HG03139 (cell line): Measurements from ENCODE around the gene RTP5.
"Not testable (repeated sequence)": the region's sequence is repeated elsewhere in the genome, so short reads cannot be mapped to it uniquely, and the experiment has no call there.

Experiments used
- ATAC-seq: cut with Tn5 transposase; IDR thresholded peaks from one replicate; pipeline ENCODE4 v1.9.1; 2021; ENCODE audit not compliant: unreplicated experiment

The RTP5 gene

GRCh38 chr2:241869087-241869961 is at the start of gene RTP5:
Gene RTP5 (plus strand): TSS chr2:241869729. CDS start chr2:241869757, 28 bp downstream.
- no peak for ATAC-seq

DNA sequence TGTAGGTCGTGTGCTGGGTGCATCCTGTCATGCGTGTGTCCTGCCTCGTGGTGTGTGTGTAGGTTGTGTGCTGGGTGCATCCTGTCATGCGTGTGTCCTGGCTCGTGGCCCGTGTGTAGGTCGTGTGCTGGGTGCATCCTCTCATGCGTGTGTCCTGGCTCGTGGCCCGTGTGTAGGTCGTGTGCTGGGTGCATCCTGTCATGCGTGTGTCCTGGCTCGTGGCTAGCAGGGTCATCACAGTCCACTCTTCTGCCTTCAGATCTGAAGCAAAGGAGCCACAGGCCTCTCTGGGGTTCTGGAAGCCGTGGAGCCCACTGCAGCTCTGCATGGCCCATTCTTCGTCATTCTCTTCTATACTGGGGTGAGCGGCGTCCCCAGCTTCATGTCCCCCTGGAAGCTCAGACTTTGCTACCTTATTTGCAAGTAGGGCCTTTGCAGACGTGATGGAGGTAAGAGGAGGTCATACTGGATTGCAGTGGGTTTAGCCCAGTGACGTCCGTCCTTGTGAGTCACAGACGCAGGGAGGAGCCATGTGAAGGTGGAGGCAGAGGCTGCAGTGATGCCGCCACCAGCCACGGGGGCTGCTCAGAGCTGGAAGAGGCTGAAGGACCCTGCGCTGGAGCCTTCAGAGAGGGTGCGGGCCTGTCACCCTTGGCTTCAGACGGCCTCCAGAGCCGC is 49.4 kb upstream of the RTP5 start:
- not testable (repeated sequence) for ATAC-seq

DNA sequence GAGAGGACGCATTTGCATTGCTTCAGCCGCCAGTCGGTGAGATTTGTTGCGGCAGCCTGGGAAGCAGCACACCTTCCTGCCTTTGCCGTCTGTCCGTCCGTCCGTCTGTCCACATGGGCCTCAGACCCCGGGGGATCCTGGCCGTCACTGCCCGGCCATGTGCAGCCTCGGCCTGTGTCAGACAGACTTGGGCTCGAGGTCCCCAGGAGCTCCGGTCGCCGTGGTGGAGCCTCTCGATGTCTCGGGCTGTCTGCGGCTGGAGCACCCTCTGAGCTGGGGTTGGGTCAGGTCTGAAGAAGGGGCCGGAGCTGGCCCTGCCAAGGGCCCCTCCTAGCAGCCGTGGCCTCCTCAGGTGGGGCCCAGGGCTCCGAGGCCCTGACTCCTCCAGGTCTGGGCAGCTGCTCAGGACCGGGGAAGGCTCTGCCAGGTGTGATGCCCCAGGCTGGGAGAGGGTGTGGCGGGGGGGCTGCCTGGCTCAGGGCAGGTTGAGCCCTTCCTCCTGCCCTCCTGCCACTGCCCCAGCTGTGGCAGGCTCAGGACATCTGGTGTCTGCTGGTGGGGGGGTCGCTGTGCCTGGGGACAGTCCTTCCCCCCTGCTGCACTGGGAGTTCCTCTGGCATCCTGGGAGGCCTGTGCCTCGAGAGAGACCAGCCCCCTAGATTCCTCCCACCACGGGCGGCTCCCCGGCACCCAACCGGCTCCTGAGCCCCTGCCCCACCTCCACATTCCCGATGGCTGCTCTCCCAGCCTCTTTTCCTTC is 48.7 kb upstream of the RTP5 start:
- no peak for ATAC-seq

- no peak for ATAC-seq
Observed at GRCh38 chr2:241821460-241822263, 47.9 kb upstream of the RTP5 start.

DNA sequence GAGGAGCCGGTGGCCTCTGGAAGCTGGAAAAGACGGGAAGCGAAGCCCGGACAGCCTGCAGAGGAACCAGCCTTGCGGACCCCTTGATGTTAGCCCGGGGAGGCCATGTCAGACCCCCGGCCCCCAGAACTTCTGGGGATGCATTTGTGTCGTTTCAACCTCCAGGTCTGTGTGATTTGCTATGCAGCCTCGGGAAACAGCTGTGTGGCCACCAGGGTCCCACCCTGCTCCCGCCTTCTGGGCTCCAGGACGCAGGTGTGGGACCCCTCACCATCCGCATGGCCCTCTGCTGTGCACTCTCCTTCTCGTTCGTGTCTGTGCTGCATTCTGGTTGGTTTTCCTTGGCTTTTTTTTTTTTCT is 47.3 kb upstream of the RTP5 start:
- no peak for ATAC-seq

DNA sequence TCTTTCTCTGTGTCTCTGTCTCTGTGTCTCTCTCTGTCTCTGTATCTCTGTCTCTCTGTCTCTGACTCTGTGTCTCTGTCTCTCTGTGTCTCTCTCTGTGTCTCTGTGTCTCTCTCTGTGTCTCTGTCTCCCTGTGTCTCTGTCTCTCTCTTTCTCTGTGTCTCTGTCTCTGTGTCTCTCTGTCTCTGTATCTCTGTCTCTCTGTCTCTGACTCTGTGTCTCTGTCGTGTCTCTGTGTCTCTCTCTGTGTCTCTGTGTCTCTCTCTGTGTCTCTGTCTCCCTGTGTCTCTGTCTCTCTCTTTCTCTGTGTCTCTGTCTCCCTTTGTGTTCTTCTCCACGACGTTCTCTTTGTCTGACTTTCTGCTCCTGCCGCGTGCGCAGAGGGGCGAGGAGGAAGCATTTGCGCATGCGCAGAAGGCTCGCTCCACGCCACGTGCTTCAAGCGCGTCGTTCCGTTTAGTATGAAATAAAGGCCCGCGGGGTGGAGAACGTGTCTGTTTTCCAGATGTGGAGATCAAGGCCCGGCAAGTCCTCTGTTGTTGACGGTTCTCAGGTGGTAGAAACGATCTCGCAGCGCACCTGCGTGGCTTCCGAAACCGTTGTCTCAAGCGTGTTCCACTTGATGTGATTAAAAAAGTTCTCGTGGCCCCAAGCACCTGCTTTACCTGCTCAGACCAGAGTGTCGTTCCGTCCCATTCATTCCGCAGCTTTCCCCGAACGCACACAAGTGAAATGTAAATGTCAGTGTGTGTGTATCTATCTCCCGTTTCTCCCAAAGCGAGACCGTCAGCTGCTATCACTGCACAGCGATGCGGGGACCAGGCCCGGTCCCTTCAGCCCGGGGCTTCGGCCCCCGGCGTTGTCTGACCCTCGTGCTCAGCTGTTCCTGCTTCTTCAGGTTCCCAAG is 45.7 kb upstream of the RTP5 start:
- not testable (repeated sequence) for ATAC-seq

GRCh38 chr2:241827394-241827793 is 42.1 kb upstream of the RTP5 start:
- no peak for ATAC-seq

- no peak for ATAC-seq
Observed at GRCh38 chr2:241833101-241833663, 36.3 kb upstream of the RTP5 start.

- not testable (repeated sequence) for ATAC-seq
Observed at GRCh38 chr2:241833756-241834526, 35.6 kb upstream of the RTP5 start.

- no peak for ATAC-seq
Observed at GRCh38 chr2:241834527-241835210, 34.9 kb upstream of the RTP5 start.

DNA sequence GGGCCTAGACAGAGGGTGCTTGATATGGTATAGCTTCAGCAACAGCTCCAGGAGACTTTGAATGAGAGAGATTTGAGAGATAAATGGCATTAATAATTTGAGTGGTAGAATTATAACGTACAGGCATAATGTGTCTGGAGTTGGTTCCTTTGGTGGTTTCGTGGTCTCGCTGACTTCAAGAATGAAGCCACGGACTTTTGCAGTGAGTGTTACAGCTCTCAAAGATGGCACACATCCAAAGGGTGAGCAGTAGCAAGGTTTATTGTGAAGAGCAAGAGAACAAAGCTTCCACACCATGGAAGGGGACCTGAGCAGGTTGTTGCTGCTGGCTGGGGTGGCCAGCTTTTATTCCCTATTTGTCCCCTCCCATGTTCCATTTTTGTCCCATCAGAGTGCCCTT is 33.9 kb upstream of the RTP5 start:
- no peak for ATAC-seq

DNA sequence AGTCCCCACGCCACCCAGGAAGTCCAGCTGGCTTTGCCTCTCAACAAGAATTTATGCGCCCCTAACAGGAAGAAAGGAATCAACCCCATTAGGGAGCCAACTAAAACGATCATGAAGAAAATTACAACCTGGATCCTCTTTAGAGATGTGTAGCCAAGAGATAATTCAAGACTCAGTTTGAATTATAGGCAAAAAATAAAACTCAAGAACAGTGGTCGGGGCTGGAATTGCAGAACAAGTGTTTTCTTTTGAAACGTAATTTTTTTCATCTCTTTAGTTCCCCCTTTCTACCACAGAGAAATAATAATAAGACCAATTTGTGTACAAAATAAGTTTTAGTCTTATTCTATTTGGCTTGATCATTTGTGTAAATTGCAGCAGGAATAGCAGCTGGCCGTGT is 33.2 kb upstream of the RTP5 start:
- no peak for ATAC-seq

DNA sequence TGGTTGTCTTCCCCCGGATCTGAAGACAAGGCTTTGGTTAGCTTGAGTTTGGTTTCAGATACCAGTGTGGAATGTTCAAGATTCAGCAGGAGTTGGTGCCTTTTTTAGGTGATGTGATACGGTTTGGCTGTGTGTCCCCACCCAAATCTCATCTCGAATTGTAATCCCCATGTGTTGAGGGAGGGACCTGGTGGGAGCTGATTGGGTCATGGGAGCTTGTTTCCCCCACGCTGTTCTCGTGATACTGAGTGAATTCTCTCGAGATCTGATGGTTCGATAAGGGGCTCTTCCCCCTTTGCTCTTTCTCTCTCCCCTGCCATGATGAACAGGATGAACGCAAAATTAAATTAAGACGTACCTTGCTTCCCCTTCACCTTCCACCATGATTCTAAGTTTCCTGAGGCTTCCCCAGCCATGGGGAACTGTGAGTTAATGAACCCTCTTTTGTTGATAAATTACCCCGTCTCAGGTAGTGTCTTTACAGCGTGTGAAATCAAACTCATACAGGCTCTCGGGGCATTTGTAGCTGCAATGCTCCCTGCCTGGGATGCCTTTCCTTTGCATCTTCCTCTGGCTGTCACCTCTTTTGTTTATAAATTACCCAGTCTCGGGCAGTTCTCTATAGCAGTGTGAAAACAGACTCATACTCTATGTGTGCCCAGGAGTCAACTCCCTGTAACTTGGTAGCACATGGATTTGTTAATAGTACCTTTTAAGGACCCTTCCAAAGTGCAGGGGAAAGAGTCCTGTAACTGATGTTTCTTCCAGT is 32.1 kb upstream of the RTP5 start:
- no peak for ATAC-seq

DNA sequence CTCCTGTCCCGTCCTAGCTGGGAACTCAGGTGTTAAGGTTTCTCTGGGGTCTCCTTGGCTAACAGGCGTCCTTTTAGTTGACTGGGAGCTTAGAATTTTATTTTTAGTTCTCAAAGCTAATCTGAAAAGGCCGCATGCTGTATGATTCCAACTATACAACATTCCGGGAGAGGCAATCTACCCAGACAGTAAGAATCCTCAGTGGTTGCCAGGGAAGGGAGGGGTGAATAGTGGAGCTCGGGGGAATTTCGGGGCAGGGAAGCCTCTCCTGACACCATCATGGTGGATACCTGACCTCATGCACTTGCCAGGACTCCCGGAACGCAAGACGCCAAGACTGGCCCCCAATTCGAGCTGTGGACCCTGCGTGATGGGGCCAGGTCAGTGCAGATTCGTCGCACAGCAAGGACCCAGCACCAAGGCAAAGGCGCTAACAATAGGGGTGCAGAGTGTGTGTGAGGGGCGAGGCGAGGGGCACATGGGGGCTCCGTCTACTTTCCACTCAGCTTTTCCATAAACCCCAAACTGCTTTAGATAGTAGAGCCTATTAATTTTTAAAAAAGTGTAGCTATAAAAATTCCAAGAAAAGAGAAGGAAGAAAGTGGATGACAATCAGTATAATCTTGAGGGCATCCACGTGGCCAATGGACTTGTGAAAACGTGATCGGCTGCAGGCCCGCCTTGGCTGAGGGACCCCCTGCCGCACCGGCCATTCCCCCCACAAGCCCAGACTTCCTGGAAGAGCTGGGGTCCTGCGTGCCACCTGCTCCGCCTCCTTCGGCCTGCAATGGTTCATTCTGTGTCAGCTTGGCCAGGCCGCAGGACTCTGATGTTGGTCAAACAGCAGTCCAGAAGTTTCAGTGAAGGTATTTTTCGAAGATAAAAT is 28.1 kb upstream of the RTP5 start:
- ATAC-seq: no peak

- ATAC-seq: no peak
Observed at GRCh38 chr2:241842067-241842415, 27.5 kb upstream of the RTP5 start.

- ATAC-seq: peak; percentile 38
Observed at GRCh38 chr2:241842620-241843211, 26.8 kb upstream of the RTP5 start.
